Keratinocyte (primary cell): ENCODE measurements around the gene METRNL. TPM values are rescaled to one million over a fixed set of nuclear protein-coding genes. Genes with fewer than 3 reads are reported as not detected.

ENCODE experiments used
- DNase-seq: peaks from one replicate; pipeline ENCODE4 v3.0.0-alpha.2; 2011; ENCODE audit warnings: low read depth, missing footprints, low spot score
- FAIRE-seq: peaks from 2 replicates; lab custom pipeline; 2011; peaks lifted over from hg19 to GRCh38; lab: Jason Lieb, UNC
- H2AFZ ChIP-seq: 2 replicates; pipeline ENCODE4 v1.6.0; 2012; ENCODE audit warnings: low read length, control low read depth, inconsistent platforms; ENCODE audit not compliant: control insufficient read depth
- H3K27ac ChIP-seq: 2 replicates; pipeline ENCODE4 v1.5.1; 2011; ENCODE audit warnings: low read length; ENCODE audit not compliant: control insufficient read depth, insufficient read depth
- H3K27me3 ChIP-seq: 3 replicates; pipeline ENCODE4 v1.6.0; 2011; ENCODE audit warnings: low read length; ENCODE audit not compliant: control insufficient read depth, insufficient read depth; ENCODE audit errors: extremely low read depth
- H3K36me3 ChIP-seq, 2 experiments: 2 replicates in 1 of 2; 3 replicates in 1 of 2; pipeline ENCODE4 v1.5.1; 2011; ENCODE audit warnings: low read length in 2 of 2, mild to moderate bottlenecking in 1 of 2; ENCODE audit not compliant: control insufficient read depth in 2 of 2, insufficient read depth in 2 of 2; ENCODE audit errors: extremely low read depth in 1 of 2
- H3K4me1 ChIP-seq: 3 replicates; pipeline ENCODE4 v1.5.1; 2011; ENCODE audit warnings: low read length; ENCODE audit not compliant: control insufficient read depth, insufficient read depth; ENCODE audit errors: extremely low read depth
- H3K4me2 ChIP-seq: 3 replicates; pipeline ENCODE4 v1.6.0; 2011; ENCODE audit warnings: low read depth, low read length; ENCODE audit not compliant: control insufficient read depth, insufficient read depth; ENCODE audit errors: extremely low read depth
- H3K4me3 ChIP-seq, 3 experiments: fragments of 200-600 bp in 1 of 3; sonication (generic) in 1 of 3; 2 replicates in 2 of 3; 3 replicates in 1 of 3; pipeline ENCODE4 v1.5.1; 2011 to 2016; ENCODE audit warnings: low read length in 3 of 3, mild to moderate bottlenecking in 3 of 3, control low read depth in 2 of 3, inconsistent platforms in 1 of 3, low read depth in 1 of 3, mixed read lengths in 1 of 3, mixed run types in 1 of 3, moderate library complexity in 1 of 3; ENCODE audit not compliant: control insufficient read depth in 2 of 3, insufficient read depth in 2 of 3; ENCODE audit errors: extremely low read depth in 1 of 3
- H3K79me2 ChIP-seq: 2 replicates; pipeline ENCODE4 v1.6.0; 2012; ENCODE audit warnings: low read length; ENCODE audit not compliant: control insufficient read depth, insufficient read depth
- H3K9ac ChIP-seq: 3 replicates; pipeline ENCODE4 v1.6.0; 2011; ENCODE audit warnings: low read length; ENCODE audit not compliant: control insufficient read depth, insufficient read depth; ENCODE audit errors: extremely low read depth
- H3K9me1 ChIP-seq: 3 replicates; pipeline ENCODE4 v1.6.0; 2011; ENCODE audit warnings: low read length; ENCODE audit not compliant: control insufficient read depth, insufficient read depth; ENCODE audit errors: extremely low read depth
- H3K9me3 ChIP-seq: 2 replicates; pipeline ENCODE4 v1.5.1; 2012; ENCODE audit warnings: low read depth, low read length; ENCODE audit not compliant: control insufficient read depth
- H4K20me1 ChIP-seq: 3 replicates; pipeline ENCODE4 v1.6.0; 2011; ENCODE audit warnings: low read length; ENCODE audit not compliant: control insufficient read depth, insufficient read depth; ENCODE audit errors: extremely low read depth
- CTCF ChIP-seq, 3 experiments: IDR thresholded peaks in 1 of 3; conservative IDR thresholded peaks in 1 of 3; optimal IDR thresholded peaks in 1 of 3; 2 replicates in 2 of 3; 3 replicates in 1 of 3; pipeline versions ENCODE3 to v1.5.1; 2011; ENCODE audit warnings: low read length in 3 of 3, mild to moderate bottlenecking in 3 of 3, moderate library complexity in 2 of 3, control low read depth in 1 of 3, inconsistent platforms in 1 of 3; ENCODE audit not compliant: insufficient read depth in 2 of 3; ENCODE audit errors: extremely low read depth in 1 of 3
- EZH2 ChIP-seq: IDR thresholded peaks from one replicate; pipeline ENCODE4 v1.6.1; 2012; ENCODE audit warnings: inconsistent platforms, mild to moderate bottlenecking, low read length, moderate library complexity
- dilution Hi-C: fragments of 300-500 bp; cut with MboI; formaldehyde crosslinking; loops from one replicate; pipeline ENCODE4 v1.7.0; 2020; ENCODE audit warnings: low sequenced_read_pairs; ENCODE audit not compliant: extremely low pct_ligation_motif_present
- polyA plus RNA-seq, 5 experiments: library from polyadenylated mRNA; depleted of rRNA in 3 of 5; stranded (reverse) in 3 of 5; stranded (forward) in 1 of 5; unstranded in 1 of 5; fragments of >200 nt; gene quantifications; 1 replicate in 1 of 5; 2 replicates in 3 of 5; 3 replicates in 1 of 5; pipeline versions ENCODE4 v1.2.1 to v1.2.3, GENCODE V29; 2011 to 2012; ENCODE audit warnings: missing spikeins in 2 of 5, low read depth in 1 of 5, low replicate concordance in 1 of 5

The METRNL gene
- polyA plus RNA-seq, 1 donor (not counting 4 experiments of a cell fraction or from before 2014, with no cell fraction given), result 3.1 TPM

- TF ChIP-seq EZH2, result no peak
- TF ChIP-seq CTCF (optimal IDR thresholded peaks at IDR 0.05 in 1 of 3, IDR thresholded peaks at IDR 0.05 in 1 of 3, conservative IDR thresholded peaks at IDR 0.05 in 1 of 3; ENCODE audit: extremely low read depth in 1 of 3, insufficient read depth in 2 of 3, low read length in 3 of 3), result no peak
- Histone ChIP-seq H2AFZ (no peak overlapping the region), H3K4me1 (peaks cover 4% of the 10 kb centered on the region), H3K36me3 (no peaks in the 10 kb centered on the region), H3K9me3 (no peaks in the 10 kb centered on the region), H3K27me3 (peaks cover 44% of the 10 kb centered on the region), H3K9ac (no peak overlapping the region), H3K4me3 (no peak overlapping the region), H3K79me2 (no peaks in the 10 kb centered on the region), H3K27ac (no peak overlapping the region), H3K9me1 (no peaks in the 10 kb centered on the region), H3K4me2 (no peak overlapping the region), H4K20me1 (peaks cover 3% of the 10 kb centered on the region)
- dilution Hi-C loops, result no loop called here
- FAIRE-seq (no peak), DNase-seq (no peak)
Measured at GRCh38 chr17:83097831-83098230, 18.4 kb downstream of the METRNL start.

- peaks cover 4% of the 10 kb centered on the region for H3K4me1 ChIP-seq
- dilution Hi-C loops, result no loop called here
- TF ChIP-seq CTCF (optimal IDR thresholded peaks at IDR 0.05 in 1 of 3, IDR thresholded peaks at IDR 0.05 in 1 of 3, conservative IDR thresholded peaks at IDR 0.05 in 1 of 3; ENCODE audit: extremely low read depth in 1 of 3, insufficient read depth in 2 of 3, low read length in 3 of 3) (no peak), EZH2 (no peak)
Measured at GRCh38 chr17:83098241-83099085, 19.1 kb downstream of the METRNL start.

More at GRCh38 chr17:83098241-83099085, 19.1 kb downstream of the METRNL start:
- no peaks in the 10 kb centered on the region for H3K79me2 ChIP-seq
- DNase-seq (no peak), FAIRE-seq (no peak)
- no peaks in the 10 kb centered on the region for H3K36me3 ChIP-seq
- no peak overlapping the region for H3K27ac ChIP-seq
- H3K9ac ChIP-seq, result no peak overlapping the region
- peaks cover 3% of the 10 kb centered on the region for H4K20me1 ChIP-seq
- H2AFZ ChIP-seq, result no peak overlapping the region
- no peaks in the 10 kb centered on the region for H3K9me3 ChIP-seq
- no peaks in the 10 kb centered on the region for H3K9me1 ChIP-seq
- H3K4me2 ChIP-seq, result no peak overlapping the region
- no peak overlapping the region for H3K4me3 ChIP-seq
- H3K27me3 ChIP-seq, result peaks cover 44% of the 10 kb centered on the region
